Measurements from ENCODE around the gene STEAP4.
"Not testable (repeated sequence)": the region's sequence is repeated elsewhere in the genome, so short reads cannot be mapped to it uniquely, and the experiment has no call there.

Gene STEAP4

DNA sequence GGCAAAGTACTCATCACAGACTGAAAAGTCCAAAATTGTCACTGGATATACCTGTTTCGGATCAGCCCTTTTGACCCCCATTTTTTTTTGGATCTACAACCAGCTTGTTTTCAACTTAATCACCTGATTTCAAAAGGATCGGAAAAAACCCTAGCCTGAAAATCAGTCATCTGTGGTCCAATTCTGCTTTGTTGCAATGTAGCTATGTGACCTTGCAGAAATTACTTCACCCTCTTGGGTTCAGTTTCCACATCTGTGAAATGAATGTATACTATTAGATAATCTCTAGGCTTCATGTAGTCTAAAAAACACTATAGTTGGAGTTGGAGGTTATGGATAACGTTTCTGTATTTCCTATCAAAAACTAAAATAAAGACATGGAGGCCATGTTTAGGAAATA is 37.1 kb downstream of the STEAP4 start:
- TF ChIP-seq POLR2A (IDR thresholded peaks at IDR 0.05; ENCODE audit: low read length) (no peak), GATA1 (IDR thresholded peaks at IDR 0.05; ENCODE audit: low read depth, low read length) (no peak)
- DNase-seq, result no peak

DNA sequence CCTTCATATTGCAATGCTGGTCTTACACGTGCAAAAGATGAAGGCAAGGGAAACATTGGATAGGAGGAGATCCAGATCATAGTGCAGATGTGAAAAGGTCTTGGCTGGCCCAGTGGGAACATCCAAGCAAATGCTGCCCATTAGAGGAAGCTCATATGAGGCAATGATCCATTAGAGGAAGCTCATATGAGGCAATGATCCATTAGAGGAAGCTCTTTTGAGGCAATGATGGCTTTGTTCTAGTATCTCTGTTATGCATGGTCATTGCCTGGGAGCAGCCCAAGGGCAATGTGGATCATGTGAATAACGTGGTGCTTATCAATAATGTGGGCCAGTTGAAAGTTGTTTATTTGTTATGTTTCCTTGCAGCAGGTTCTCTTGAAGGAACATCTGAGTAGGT is 37.8 kb downstream of the STEAP4 start:
- no peak for TF ChIP-seq GATA1 (IDR thresholded peaks at IDR 0.05; ENCODE audit: low read depth, low read length)
- TF ChIP-seq POLR2A (IDR thresholded peaks at IDR 0.05; ENCODE audit: low read length), result no peak
- DNase-seq, result no peak

DNA sequence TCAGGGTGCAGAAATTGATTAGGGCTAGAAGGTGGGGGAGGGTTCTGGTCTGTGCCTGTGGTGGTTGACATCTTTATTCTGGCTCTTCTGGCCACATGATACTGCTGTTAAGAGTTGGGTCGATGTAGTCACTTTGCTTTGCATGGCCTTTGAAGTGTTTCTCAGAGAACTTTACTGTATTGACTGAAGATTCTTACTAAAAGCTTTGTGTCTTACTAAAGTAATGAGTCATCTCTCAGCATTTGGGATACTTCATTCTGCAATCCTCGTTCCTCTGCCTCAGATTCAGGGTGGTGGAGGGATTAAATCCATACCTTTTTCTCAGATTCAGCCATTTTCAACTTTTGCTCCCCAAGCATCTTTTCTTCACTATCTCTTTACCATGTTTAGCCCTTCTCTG is 38.6 kb downstream of the STEAP4 start:
- no peak for DNase-seq
- TF ChIP-seq POLR2A (IDR thresholded peaks at IDR 0.05; ENCODE audit: low read length) (no peak), GATA1 (IDR thresholded peaks at IDR 0.05; ENCODE audit: low read depth, low read length) (no peak)

DNA sequence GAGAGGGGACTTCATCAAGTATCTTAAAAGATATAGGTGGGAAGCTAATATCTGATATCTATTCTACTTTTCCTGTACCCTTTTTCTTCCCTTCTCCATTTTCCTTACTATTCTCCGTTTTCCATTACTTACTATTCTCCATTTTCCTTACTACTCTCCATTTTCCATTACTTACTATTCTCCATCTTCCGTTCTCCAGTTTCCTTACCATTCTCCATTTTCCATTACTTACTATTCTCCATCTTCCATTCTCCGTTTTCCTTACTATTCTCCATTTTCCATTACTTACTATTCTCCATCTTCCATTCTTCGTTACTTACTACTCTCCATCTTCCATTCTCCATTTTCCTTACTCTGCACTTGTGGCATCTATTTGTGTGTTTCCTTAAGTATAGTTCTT is 39.3 kb downstream of the STEAP4 start:
- TF ChIP-seq POLR2A (IDR thresholded peaks at IDR 0.05; ENCODE audit: low read length), result no peak
- DNase-seq, result no peak

DNA sequence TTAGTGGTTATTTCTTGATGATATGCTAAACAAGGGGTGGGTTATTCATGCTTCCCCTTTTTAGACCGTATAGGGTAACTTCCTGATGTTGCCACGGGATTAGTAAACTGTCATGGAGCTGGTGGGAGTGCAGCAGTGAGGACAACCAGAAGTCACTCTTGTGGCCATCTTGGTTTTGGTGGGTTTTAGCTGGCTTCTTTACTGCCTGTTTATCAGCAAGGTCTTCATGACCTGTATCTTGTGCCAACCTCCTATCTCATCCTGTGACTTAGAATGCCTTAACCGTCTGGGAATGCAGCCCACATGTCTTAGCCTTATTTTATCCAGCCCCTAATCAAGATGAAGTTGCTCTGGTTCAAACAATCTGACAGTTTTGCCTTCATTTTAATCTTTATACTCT is 41.7 kb downstream of the STEAP4 start:
- DNase-seq, result peak in 1 of 2 experiments; percentile 15

- DNase-seq, result no peak
- no peak for TF ChIP-seq POLR2A (IDR thresholded peaks at IDR 0.05; ENCODE audit: low read length)
- TF ChIP-seq GATA1 (IDR thresholded peaks at IDR 0.05; ENCODE audit: low read depth, low read length), result no peak
Observed at GRCh38 chr7:88262562-88262961, 44.1 kb downstream of the STEAP4 start.

DNA sequence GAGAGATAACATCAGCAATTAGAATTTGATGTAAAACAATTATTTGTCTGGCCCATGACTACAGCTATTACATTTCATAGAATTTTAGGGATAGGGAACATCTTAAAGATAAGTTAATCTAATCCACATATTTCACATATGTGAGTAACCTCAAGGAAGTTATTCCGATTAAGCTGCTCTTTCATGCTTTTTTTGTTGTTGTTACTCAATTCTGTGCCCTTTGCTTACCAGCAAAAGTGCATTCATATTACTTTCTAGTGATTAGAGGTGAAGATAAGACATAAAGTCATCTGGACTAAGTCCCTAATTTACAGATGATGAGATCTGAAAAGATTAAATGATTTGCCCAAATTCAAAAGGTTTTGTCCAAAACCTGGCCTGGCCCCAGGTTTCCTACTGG is 46.0 kb downstream of the STEAP4 start:
- TF ChIP-seq POLR2A (IDR thresholded peaks at IDR 0.05; ENCODE audit: low read length) (no peak), GATA1 (IDR thresholded peaks at IDR 0.05; ENCODE audit: low read depth, low read length) (no peak)
- DNase-seq, result no peak

- TF ChIP-seq GATA1 (IDR thresholded peaks at IDR 0.05; ENCODE audit: low read depth, low read length), result no peak
- no peak for TF ChIP-seq POLR2A (IDR thresholded peaks at IDR 0.05; ENCODE audit: low read length)
Observed at GRCh38 chr7:88259656-88260380, 46.9 kb downstream of the STEAP4 start.

DNA sequence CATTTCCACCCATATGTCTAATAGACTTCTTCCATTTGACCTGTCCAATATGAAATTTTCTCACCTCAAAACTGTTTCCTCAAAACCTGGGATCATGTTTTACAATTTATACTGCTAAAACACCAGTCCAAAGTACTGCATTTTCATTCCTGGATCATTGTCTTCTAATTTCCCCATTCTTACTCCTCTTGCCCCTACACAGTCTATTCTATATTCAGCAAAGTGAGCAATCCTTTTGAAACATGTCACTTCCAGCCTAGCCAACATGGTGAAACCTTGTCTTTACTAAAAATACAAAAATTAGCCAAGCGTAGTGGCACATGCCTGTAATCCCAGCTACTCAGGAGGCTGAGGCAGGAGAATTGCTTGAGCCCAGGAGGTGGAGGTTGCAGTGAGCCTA is 48.4 kb downstream of the STEAP4 start:
- not testable (repeated sequence) for DNase-seq

More at GRCh38 chr7:88259656-88260380, 46.9 kb downstream of the STEAP4 start:
- DNase-seq, result no peak

GRCh38 chr7:88256906-88257305 is 49.8 kb downstream of the STEAP4 start:
- no peak for DNase-seq
- TF ChIP-seq GATA1 (IDR thresholded peaks at IDR 0.05; ENCODE audit: low read depth, low read length) (no peak), POLR2A (IDR thresholded peaks at IDR 0.05; ENCODE audit: low read length) (no peak)

GRCh38 chr7:88254721-88255424 is 51.8 kb downstream of the STEAP4 start:
- TF ChIP-seq POLR2A (IDR thresholded peaks at IDR 0.05; ENCODE audit: low read length) (no peak), GATA1 (IDR thresholded peaks at IDR 0.05; ENCODE audit: low read depth, low read length) (no peak)
- no peak for DNase-seq

DNA sequence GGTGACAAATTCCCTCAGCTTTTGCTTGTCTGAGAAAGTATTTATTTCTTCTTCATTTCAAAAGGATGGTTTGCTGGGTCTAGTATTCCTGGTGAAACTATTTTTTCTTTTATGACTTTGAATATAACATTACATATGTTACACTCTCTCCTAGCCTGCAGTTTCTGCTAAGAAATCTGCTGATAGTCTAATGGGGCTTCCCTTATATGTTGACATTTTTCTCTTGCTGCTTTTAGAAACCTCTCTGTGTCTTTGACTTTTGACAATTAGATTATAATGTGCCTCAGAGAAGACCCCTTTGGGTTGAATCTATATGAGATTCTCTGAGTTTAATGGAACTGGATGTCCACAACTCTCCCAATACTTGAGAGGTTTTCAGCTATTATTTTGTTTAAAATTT is 53.1 kb downstream of the STEAP4 start:
- TF ChIP-seq GATA1 (IDR thresholded peaks at IDR 0.05; ENCODE audit: low read depth, low read length), result no peak
- no peak for TF ChIP-seq POLR2A (IDR thresholded peaks at IDR 0.05; ENCODE audit: low read length)
- no peak for DNase-seq

DNA sequence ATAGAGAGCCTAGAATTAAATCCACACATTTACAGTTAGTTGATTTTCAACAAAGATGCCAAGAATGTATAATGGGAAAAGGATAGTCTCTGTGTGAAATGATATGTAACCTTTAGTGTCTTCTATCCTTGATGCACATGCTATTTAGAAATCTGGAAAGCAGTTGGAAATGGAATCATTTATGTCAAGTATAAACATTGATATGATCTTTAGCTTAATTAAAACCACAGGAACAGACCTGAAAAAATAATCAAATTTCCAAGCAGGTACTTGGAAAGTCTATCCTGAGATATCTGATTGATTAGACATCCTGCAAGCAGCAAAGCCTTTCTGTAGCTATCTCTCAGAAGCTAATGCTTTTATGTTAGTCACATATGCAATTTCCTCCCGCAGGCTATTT is 62.4 kb downstream of the STEAP4 start:
- TF ChIP-seq GATA1 (IDR thresholded peaks at IDR 0.05; ENCODE audit: low read depth, low read length) (no peak), POLR2A (IDR thresholded peaks at IDR 0.05; ENCODE audit: low read length) (no peak)
- no peak for DNase-seq

GRCh38 chr7:88243345-88243909 is 63.3 kb downstream of the STEAP4 start:
- peak; percentile 48 to 60 for DNase-seq
- TF ChIP-seq GATA1 (IDR thresholded peaks at IDR 0.05; ENCODE audit: low read depth, low read length) (no peak), POLR2A (IDR thresholded peaks at IDR 0.05; ENCODE audit: low read length) (no peak)

DNA sequence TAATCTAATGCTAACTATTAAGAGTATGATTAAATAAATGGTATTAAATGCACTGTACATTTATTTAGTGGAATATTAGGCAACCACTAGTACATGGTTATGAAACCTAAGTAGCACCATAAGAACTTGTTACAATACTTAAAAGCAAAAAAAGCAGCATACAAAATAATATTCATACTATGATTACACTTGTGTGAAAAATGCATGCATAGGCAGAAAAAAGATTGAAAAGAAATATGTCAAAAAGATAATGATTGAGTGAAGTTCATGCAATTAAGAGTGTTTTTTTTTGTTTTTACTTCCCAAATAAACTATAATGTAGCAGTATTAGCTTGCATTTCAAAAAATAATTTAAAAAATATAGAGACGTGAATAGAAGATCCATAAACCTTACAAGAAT is 66.8 kb downstream of the STEAP4 start:
- no peak for DNase-seq
- TF ChIP-seq POLR2A (IDR thresholded peaks at IDR 0.05; ENCODE audit: low read length) (no peak), GATA1 (IDR thresholded peaks at IDR 0.05; ENCODE audit: low read depth, low read length) (no peak)
